ENCODE measurements around the gene USF2. TPM values are rescaled to one million over a fixed set of nuclear protein-coding genes. Genes with fewer than 3 reads are reported as not detected.

USF2 gene
- total RNA-seq, 4 donors from 2014 or later: 118 to 169 (median 143) TPM

- peaks cover 0 to 6% (median 4%) of the 10 kb centered on the region in 3 donors for H3K27me3 ChIP-seq
- TF ChIP-seq CTCF (IDR thresholded peaks at IDR 0.05 in 4 of 5, conservative IDR thresholded peaks at IDR 0.05 in 1 of 5) (no peak), POLR2A (IDR thresholded peaks at IDR 0.05) (no peak)
- H3K9me3 ChIP-seq: no peaks in the 10 kb centered on the region
- H3K4me1 ChIP-seq: no peaks in the 10 kb centered on the region
- H3K4me3 ChIP-seq: no peak overlapping the region
- H3K36me3 ChIP-seq: no peaks in the 10 kb centered on the region
- intact Hi-C loops (cut with DNase I; ENCODE audit: low total_unique reads): no loop called here
- no peak for ATAC-seq
- DNase-seq: no peak
- in situ Hi-C loops (cut with MboI; ENCODE audit: low sequenced_read_pairs in 4 of 4): no loop called here
- H3K27ac ChIP-seq: no peak overlapping the region
Observed at GRCh38 chr19:35322014-35322413, 53.3 kb downstream of the USF2 start.

GRCh38 chr19:35327642-35328041 is 58.9 kb downstream of the USF2 start:
- Histone ChIP-seq H3K4me3 (no peak overlapping the region), H3K9me3 (no peaks in the 10 kb centered on the region), H3K27ac (no peak overlapping the region), H3K4me1 (no peaks in the 10 kb centered on the region), H3K27me3 (peaks cover 7 to 11% (median 8%) of the 10 kb centered on the region in 3 donors), H3K36me3 (no peaks in the 10 kb centered on the region)
- no peak for ATAC-seq
- intact Hi-C loops (cut with DNase I; ENCODE audit: low total_unique reads) (no loop called here), in situ Hi-C loops (cut with MboI; ENCODE audit: low sequenced_read_pairs in 4 of 4) (no loop called here)
- DNase-seq: no peak
- no peak for TF ChIP-seq POLR2A (IDR thresholded peaks at IDR 0.05)
- no peak for TF ChIP-seq CTCF (IDR thresholded peaks at IDR 0.05 in 4 of 5, conservative IDR thresholded peaks at IDR 0.05 in 1 of 5)

- Histone ChIP-seq H3K27me3 (peaks cover 8 to 11% (median 8%) of the 10 kb centered on the region in 3 donors), H3K27ac (no peak within 1 kb of the TSS), H3K4me3 (no peak within 1 kb of the TSS), H3K9me3 (no peaks in the 10 kb centered on the region), H3K36me3 (no peaks in the 10 kb centered on the region), H3K4me1 (no peaks in the 10 kb centered on the region)
- no peak for ATAC-seq
- in situ Hi-C loops (cut with MboI; ENCODE audit: low sequenced_read_pairs in 4 of 4): no loop called here
- DNase-seq: no peak
- TF ChIP-seq POLR2A (IDR thresholded peaks at IDR 0.05): no peak
- no peak for TF ChIP-seq CTCF (IDR thresholded peaks at IDR 0.05 in 4 of 5, conservative IDR thresholded peaks at IDR 0.05 in 1 of 5)
- intact Hi-C loops (cut with DNase I; ENCODE audit: low total_unique reads): no loop called here
Observed at GRCh38 chr19:35328851-35329285, 60.1 kb downstream of the USF2 start, which contains the start of gene CD22. CD22 (plus strand) TSS chr19:35329187; CDS start chr19:35332041, 2,854 bp downstream.

GRCh38 chr19:35329323-35329722 is 60.6 kb downstream of the USF2 start:
- Histone ChIP-seq H3K27ac (no peak overlapping the region), H3K4me1 (no peaks in the 10 kb centered on the region), H3K4me3 (no peak overlapping the region), H3K36me3 (no peaks in the 10 kb centered on the region), H3K9me3 (no peaks in the 10 kb centered on the region), H3K27me3 (peaks cover 8 to 11% (median 9%) of the 10 kb centered on the region in 3 donors)
- in situ Hi-C loops (cut with MboI; ENCODE audit: low sequenced_read_pairs in 4 of 4) (no loop called here), intact Hi-C loops (cut with DNase I; ENCODE audit: low total_unique reads) (no loop called here)
- DNase-seq (no peak), ATAC-seq (no peak)
- TF ChIP-seq CTCF (IDR thresholded peaks at IDR 0.05 in 4 of 5, conservative IDR thresholded peaks at IDR 0.05 in 1 of 5) (no peak), POLR2A (IDR thresholded peaks at IDR 0.05) (no peak)

Other genes with a start within 250 kb of the USF2 start
- 100 to 1,000 TPM; 194 to 469 (median 289) TPM for gene SCN1B, start 238.5 kb upstream of the USF2 start, total RNA-seq
- gene HPN, start 227.2 kb upstream of the USF2 start, total RNA-seq: 10 to 100 TPM in 3 of 4 donors, 1 to 10 TPM in 1; 9.1 to 24.0 (median 17.1) TPM
- 10 to 100 TPM in 1 of 4 donors, under 1 TPM in 1, not detected in 2; 0.26 to 13.4 TPM for gene FXYD3, start 153.1 kb upstream of the USF2 start, total RNA-seq
- 10 to 100 TPM; 16.1 to 31.5 (median 27.2) TPM for gene LGI4, start 133.9 kb upstream of the USF2 start, total RNA-seq
- 100 to 1,000 TPM; 215 to 235 (median 225) TPM for gene FXYD1, start 130.1 kb upstream of the USF2 start, total RNA-seq
- under 1 TPM in 1 of 4 donors, not detected in 3; 0.40 TPM for gene FXYD7, start 125.7 kb upstream of the USF2 start, total RNA-seq
- gene FXYD5, start 114.2 kb upstream of the USF2 start, total RNA-seq: 10 to 100 TPM in 3 of 4 donors, 1 to 10 TPM in 1; 5.2 to 23.3 (median 14.3) TPM
- not detected for gene FAM187B, start 40.2 kb upstream of the USF2 start, total RNA-seq
- 10 to 100 TPM in 1 of 4 donors, 1 to 10 TPM in 3; 2.5 to 11.4 (median 5.2) TPM for gene LSR, start 20.0 kb upstream of the USF2 start, total RNA-seq
- not detected for gene HAMP, start 13.6 kb downstream of the USF2 start, total RNA-seq
- 1 to 10 TPM in 1 of 4 donors, under 1 TPM in 1, not detected in 2; 0.24 to 1.5 TPM for gene MAG, start 23.2 kb downstream of the USF2 start, total RNA-seq
- gene CD22, start 60.2 kb downstream of the USF2 start, total RNA-seq: under 1 TPM in 1 of 4 donors, not detected in 3; 0.59 TPM
- gene FFAR1, start 78.9 kb downstream of the USF2 start, total RNA-seq: not detected
- not detected for gene FFAR3, start 89.5 kb downstream of the USF2 start, total RNA-seq
- not detected for gene GPR42, start 102.1 kb downstream of the USF2 start, total RNA-seq
- not detected for gene FFAR2, start 179.3 kb downstream of the USF2 start, total RNA-seq
- gene KRTDAP, start 221.5 kb downstream of the USF2 start, total RNA-seq: not detected
- gene DMKN, start 244.7 kb downstream of the USF2 start, total RNA-seq: under 1 TPM in 1 of 4 donors, not detected in 3; 0.89 TPM

Measured in gastrocnemius medialis (tissue), 4 donors.